Activated naive CD4-positive, alpha-beta T cell treated with anti-CD3 and anti-CD28 coated beads, Interleukin-2, amount 10 ng/mL, durations not matched to agents 7 days and 5 days (primary cell): ENCODE data around the gene CDC123.

Source experiments
- CTCF ChIA-PET: fragments of 350-600 bp; sonication (Branson Sonifier 250); formaldehyde crosslinking; loops from one replicate; lab custom pipeline; 2021; ENCODE audit warnings: antibody characterized with exemption; lab: Charles Lee
- DNase-seq: peaks from one replicate; pipeline ENCODE4 v3.0.0-alpha.2; 2020
- H3K27ac Mint-ChIP-seq: one replicate; pipeline ENCODE4 v1.8.0; 2021; ENCODE audit warnings: mild to moderate bottlenecking, moderate library complexity, mixed read lengths
- H3K27me3 Mint-ChIP-seq: one replicate; pipeline ENCODE4 v1.8.0; 2021; ENCODE audit warnings: mild to moderate bottlenecking, mixed read lengths
- H3K36me3 Mint-ChIP-seq: one replicate; pipeline ENCODE4 v1.8.0; 2021; ENCODE audit warnings: mixed read lengths
- H3K4me1 Mint-ChIP-seq: one replicate; pipeline ENCODE4 v1.8.0; 2021; ENCODE audit warnings: mixed read lengths
- H3K4me3 Mint-ChIP-seq: one replicate; pipeline ENCODE4 v1.8.0; 2021; ENCODE audit warnings: mild to moderate bottlenecking, moderate library complexity, mixed read lengths
- H3K9me3 Mint-ChIP-seq: one replicate; pipeline ENCODE4 v1.8.0; 2021; ENCODE audit warnings: mixed read lengths

The CDC123 gene

GRCh38 chr10:12180221-12180974, 15.6 kb upstream of the CDC123 start:
- H3K9me3 Mint-ChIP-seq: no peaks in the 10 kb centered on the region
- CTCF ChIA-PET: interaction anchor here (1.5 to 1.7 kb wide), 2 partner anchors 14 to 475 kb away, joined by 3 to 4 read pairs; no protein-coding TSS in a partner anchor
- peak overlapping the region; percentile 95 for H3K27ac Mint-ChIP-seq

GRCh38 chr10:12181065-12181775, 14.8 kb upstream of the CDC123 start:
- H3K9me3 Mint-ChIP-seq: no peaks in the 10 kb centered on the region
- no peaks in the 10 kb centered on the region for H3K27me3 Mint-ChIP-seq
- H3K27ac Mint-ChIP-seq: peak overlapping the region; percentile 95
- H3K4me1 Mint-ChIP-seq: peaks cover 29% of the 10 kb centered on the region
- peak; percentile 75 for DNase-seq
- CTCF ChIA-PET: interaction anchor here (1.5 kb wide), 1 partner anchor 475 kb away, joined by 3 read pairs; no protein-coding TSS in a partner anchor
- peaks cover 33% of the 10 kb centered on the region for H3K36me3 Mint-ChIP-seq
- H3K4me3 Mint-ChIP-seq: no peak overlapping the region

More at GRCh38 chr10:12180221-12180974, 15.6 kb upstream of the CDC123 start:
- H3K4me1 Mint-ChIP-seq: peaks cover 24% of the 10 kb centered on the region
- H3K36me3 Mint-ChIP-seq: peaks cover 26% of the 10 kb centered on the region
- no peak for DNase-seq
- H3K4me3 Mint-ChIP-seq: no peak overlapping the region
- H3K27me3 Mint-ChIP-seq: no peaks in the 10 kb centered on the region

GRCh38 chr10:12184165-12184564, 11.8 kb upstream of the CDC123 start:
- H3K36me3 Mint-ChIP-seq: peaks cover 42% of the 10 kb centered on the region
- peaks cover 50% of the 10 kb centered on the region for H3K4me1 Mint-ChIP-seq
- DNase-seq: no peak
- H3K27ac Mint-ChIP-seq: no peak overlapping the region
- CTCF ChIA-PET: interaction anchor here (1.1 kb wide), 1 partner anchor 11 kb away, joined by 3 read pairs; no protein-coding TSS in a partner anchor
- H3K9me3 Mint-ChIP-seq: no peaks in the 10 kb centered on the region
- no peak overlapping the region for H3K4me3 Mint-ChIP-seq
- H3K27me3 Mint-ChIP-seq: no peaks in the 10 kb centered on the region

GRCh38 chr10:12186323-12186722, 9.7 kb upstream of the CDC123 start:
- H3K27ac Mint-ChIP-seq: peak overlapping the region; percentile 52
- peak; percentile 23 for DNase-seq
- peaks cover 37% of the 10 kb centered on the region for H3K36me3 Mint-ChIP-seq
- no peaks in the 10 kb centered on the region for H3K9me3 Mint-ChIP-seq
- CTCF ChIA-PET: interaction anchor here (0.6 kb wide), 1 partner anchor 52 kb away, joined by 3 read pairs; no protein-coding TSS in a partner anchor
- H3K4me3 Mint-ChIP-seq: no peak overlapping the region
- peaks cover 39% of the 10 kb centered on the region for H3K4me1 Mint-ChIP-seq
- H3K27me3 Mint-ChIP-seq: no peaks in the 10 kb centered on the region

- no peaks in the 10 kb centered on the region for H3K27me3 Mint-ChIP-seq
- H3K36me3 Mint-ChIP-seq: peaks cover 39% of the 10 kb centered on the region
- H3K27ac Mint-ChIP-seq: no peak overlapping the region
- CTCF ChIA-PET: interaction anchor here (2.1 kb wide), 1 partner anchor 28 kb away, joined by 8 read pairs; no protein-coding TSS in a partner anchor
- peaks cover 42% of the 10 kb centered on the region for H3K4me1 Mint-ChIP-seq
- DNase-seq: no peak
- H3K4me3 Mint-ChIP-seq: no peak overlapping the region
- no peaks in the 10 kb centered on the region for H3K9me3 Mint-ChIP-seq
These were observed 8.6 kb upstream of the CDC123 start for GRCh38 chr10:12187321-12187905.

- Mint-ChIP-seq H3K27me3 (no peaks in the 10 kb centered on the region), H3K27ac (no peak overlapping the region), H3K9me3 (no peaks in the 10 kb centered on the region), H3K36me3 (peaks cover 39% of the 10 kb centered on the region), H3K4me3 (no peak overlapping the region), H3K4me1 (peaks cover 51% of the 10 kb centered on the region)
- CTCF ChIA-PET: interaction anchor here (2.1 kb wide), 1 partner anchor 26 kb away, joined by 8 read pairs; no protein-coding TSS in a partner anchor
- no peak for DNase-seq
These were observed 7.3 kb upstream of the CDC123 start for GRCh38 chr10:12188656-12189055.

- H3K4me1 Mint-ChIP-seq: peaks cover 58% of the 10 kb centered on the region
- H3K9me3 Mint-ChIP-seq: no peaks in the 10 kb centered on the region
- H3K4me3 Mint-ChIP-seq: no peak overlapping the region
- no peak for DNase-seq
- peaks cover 42% of the 10 kb centered on the region for H3K36me3 Mint-ChIP-seq
- H3K27ac Mint-ChIP-seq: no peak overlapping the region
- CTCF ChIA-PET: no interaction called here
- H3K27me3 Mint-ChIP-seq: no peaks in the 10 kb centered on the region
These were observed 6.6 kb upstream of the CDC123 start for GRCh38 chr10:12189426-12189825.

- peaks cover 68% of the 10 kb centered on the region for H3K4me1 Mint-ChIP-seq
- H3K27ac Mint-ChIP-seq: peak overlapping the region; percentile 55
- no peak for DNase-seq
- no peaks in the 10 kb centered on the region for H3K9me3 Mint-ChIP-seq
- no peak overlapping the region for H3K4me3 Mint-ChIP-seq
- CTCF ChIA-PET: interaction anchor here (1.4 kb wide), 1 partner anchor 62 kb away, joined by 3 read pairs; no protein-coding TSS in a partner anchor
- H3K27me3 Mint-ChIP-seq: no peaks in the 10 kb centered on the region
- H3K36me3 Mint-ChIP-seq: peaks cover 37% of the 10 kb centered on the region
These were observed 4.3 kb upstream of the CDC123 start for GRCh38 chr10:12191715-12192114.

GRCh38 chr10:12193193-12193592, 2.8 kb upstream of the CDC123 start:
- Mint-ChIP-seq H3K36me3 (peaks cover 26% of the 10 kb centered on the region), H3K4me3 (no peak overlapping the region), H3K4me1 (peaks cover 63% of the 10 kb centered on the region), H3K9me3 (no peaks in the 10 kb centered on the region), H3K27me3 (no peaks in the 10 kb centered on the region), H3K27ac (no peak overlapping the region)
- CTCF ChIA-PET: interaction anchor here (0.9 kb wide), 1 partner anchor 21 kb away, joined by 3 read pairs; no protein-coding TSS in a partner anchor
- no peak for DNase-seq

- H3K27ac Mint-ChIP-seq: peak overlapping the region; percentile 95
- H3K4me1 Mint-ChIP-seq: peaks cover 74% of the 10 kb centered on the region
- CTCF ChIA-PET: interaction anchor here (0.9 to 3.9 kb wide), 3 partner anchors 11 to 20 kb away, joined by 3 to 16 read pairs (median 4); no protein-coding TSS in a partner anchor
- H3K9me3 Mint-ChIP-seq: no peaks in the 10 kb centered on the region
- peaks cover 33% of the 10 kb centered on the region for H3K36me3 Mint-ChIP-seq
- H3K4me3 Mint-ChIP-seq: peak overlapping the region; percentile 92
- DNase-seq: peak; percentile 56
- H3K27me3 Mint-ChIP-seq: no peaks in the 10 kb centered on the region
These were observed 1.2 kb upstream of the CDC123 start for GRCh38 chr10:12194752-12195271.

GRCh38 chr10:12195281-12195602, 746 bp upstream of the CDC123 start:
- Mint-ChIP-seq H3K27me3 (no peaks in the 10 kb centered on the region), H3K4me3 (peak overlapping the region; percentile 92), H3K36me3 (peaks cover 33% of the 10 kb centered on the region), H3K27ac (peak overlapping the region; percentile 95), H3K9me3 (no peaks in the 10 kb centered on the region), H3K4me1 (peaks cover 74% of the 10 kb centered on the region)
- DNase-seq: no peak
- CTCF ChIA-PET: interaction anchor here (0.9 to 3.9 kb wide), 3 partner anchors 12 to 19 kb away, joined by 3 to 16 read pairs (median 4); no protein-coding TSS in a partner anchor

- no peaks in the 10 kb centered on the region for H3K9me3 Mint-ChIP-seq
These were observed 683 bp downstream of the CDC123 start for GRCh38 chr10:12196531-12197211.

GRCh38 chr10:12198156-12198555, 2.2 kb downstream of the CDC123 start:
- Mint-ChIP-seq H3K27ac (no peak overlapping the region), H3K4me3 (peak overlapping the region; percentile 50), H3K4me1 (peaks cover 67% of the 10 kb centered on the region), H3K27me3 (no peaks in the 10 kb centered on the region), H3K9me3 (no peaks in the 10 kb centered on the region), H3K36me3 (peaks cover 40% of the 10 kb centered on the region)
- no peak for DNase-seq
- CTCF ChIA-PET: interaction anchor here (3.9 to 6.3 kb wide), 2 partner anchors 16 kb away, joined by 16 to 49 read pairs; no protein-coding TSS in a partner anchor

More at GRCh38 chr10:12196531-12197211, 683 bp downstream of the CDC123 start:
- CTCF ChIA-PET: interaction anchor here (3.9 kb wide), 1 partner anchor 18 kb away, joined by 16 read pairs; no protein-coding TSS in a partner anchor
- Mint-ChIP-seq H3K36me3 (peaks cover 42% of the 10 kb centered on the region), H3K4me3 (peak overlapping the region; percentile 92), H3K4me1 (peaks cover 70% of the 10 kb centered on the region), H3K27ac (peak overlapping the region; percentile 95), H3K27me3 (no peaks in the 10 kb centered on the region)
- no peak for DNase-seq
